Endothelial cell of umbilical vein (primary cell): ENCODE results near the gene RAP1GDS1. TPM values are rescaled to one million over a fixed set of nuclear protein-coding genes. Genes with fewer than 3 reads are reported as not detected.

Experiments used
- BruUV-seq: library from RNA; stranded (reverse); fragments of 400-500 nt; replicated peaks from 2 replicates; lab custom pipeline; 2021; lab: Mats Ljungman, UMichigan
- CTCF ChIA-PET: fragments of 300-600, 350-600 bp; sonication (Branson Sonifier 250); formaldehyde crosslinking; loops from one replicate; lab custom pipeline; 2021; ENCODE audit warnings: antibody characterized with exemption, inconsistent platforms; lab: Charles Lee
- POLR2A ChIA-PET: fragments of 300-600, 350-600 bp; sonication (Branson Sonifier 250); formaldehyde crosslinking; loops from one replicate; lab custom pipeline; 2021; ENCODE audit warnings: antibody characterized with exemption, inconsistent platforms; lab: Charles Lee
- DNase-seq: peaks from one replicate; pipeline ENCODE4 v3.0.0-alpha.2; 2011; ENCODE audit warnings: low read depth, low spot score
- FAIRE-seq: peaks from 2 replicates; lab custom pipeline; 2011; peaks lifted over from hg19 to GRCh38; lab: Jason Lieb, UNC
- H2AFZ ChIP-seq: 2 replicates; pipeline ENCODE4 v1.6.0; 2012; ENCODE audit warnings: low read depth, low read length, control low read depth, inconsistent platforms
- H3K27ac ChIP-seq: 2 replicates; pipeline ENCODE4 v1.5.1; 2011; ENCODE audit warnings: low read depth, mild to moderate bottlenecking, control low read depth, low read length, moderate library complexity; ENCODE audit not compliant: insufficient read depth
- H3K27me3 ChIP-seq, 2 experiments: 2 replicates each; pipeline versions ENCODE4 v1.6.0 to v1.6.1; 2011; ENCODE audit warnings: low read length in 2 of 2, mixed read lengths in 1 of 2; ENCODE audit not compliant: control insufficient read depth in 2 of 2, insufficient read depth in 2 of 2
- H3K36me3 ChIP-seq, 2 experiments: 2 replicates in 1 of 2; 3 replicates in 1 of 2; pipeline ENCODE4 v1.5.1; 2011; ENCODE audit warnings: low read length in 2 of 2, mild to moderate bottlenecking in 1 of 2, moderate library complexity in 1 of 2; ENCODE audit not compliant: control insufficient read depth in 2 of 2, insufficient read depth in 2 of 2; ENCODE audit errors: extremely low read depth in 1 of 2
- H3K4me1 ChIP-seq: 3 replicates; pipeline ENCODE4 v1.5.1; 2011; ENCODE audit warnings: mild to moderate bottlenecking, low read length; ENCODE audit not compliant: control insufficient read depth, insufficient read depth; ENCODE audit errors: extremely low read depth
- H3K4me2 ChIP-seq: 2 replicates; pipeline ENCODE4 v1.6.1; 2011; ENCODE audit warnings: low read length, control low read depth, mixed read lengths; ENCODE audit not compliant: insufficient read depth
- H3K4me3 ChIP-seq, 3 experiments: fragments of 200-600 bp in 1 of 3; sonication (generic), shearing (Covaris generic) in 1 of 3; replicated peaks in 1 of 3; 2 replicates each; pipeline ENCODE4 v1.5.1; 2011 to 2016; ENCODE audit warnings: control low read depth in 3 of 3, low read length in 3 of 3, mild to moderate bottlenecking in 2 of 3, inconsistent platforms in 1 of 3, low read depth in 1 of 3, moderate library complexity in 1 of 3; ENCODE audit not compliant: insufficient read depth in 1 of 3
- H3K79me2 ChIP-seq: 2 replicates; pipeline ENCODE4 v1.6.0; 2012; ENCODE audit warnings: low read length, inconsistent platforms; ENCODE audit not compliant: control insufficient read depth, insufficient read depth
- H3K9ac ChIP-seq: replicated peaks from 2 replicates; pipeline ENCODE3; 2011; ENCODE audit warnings: low read length, control low read depth; ENCODE audit not compliant: insufficient read depth; ENCODE audit errors: extremely low read depth
- H3K9me1 ChIP-seq: replicated peaks from 3 replicates; pipeline ENCODE4 v1.6.0; 2011; ENCODE audit warnings: mild to moderate bottlenecking, low read length; ENCODE audit not compliant: control insufficient read depth, insufficient read depth; ENCODE audit errors: extremely low read depth
- H3K9me3 ChIP-seq: replicated peaks from 2 replicates; pipeline ENCODE4 v1.5.1; 2012; ENCODE audit warnings: low read length, inconsistent platforms; ENCODE audit not compliant: control insufficient read depth, insufficient read depth
- H4K20me1 ChIP-seq: replicated peaks from 2 replicates; pipeline ENCODE3; 2011; ENCODE audit warnings: mild to moderate bottlenecking, low read length; ENCODE audit not compliant: control insufficient read depth, insufficient read depth; ENCODE audit errors: extremely low read depth
- EZH2 ChIP-seq: IDR thresholded peaks from 2 replicates; pipeline ENCODE4 v1.6.1; 2012; ENCODE audit warnings: borderline replicate concordance, low read depth, mild to moderate bottlenecking, moderate library complexity, low read length, inconsistent platforms; ENCODE audit not compliant: severe bottlenecking
- FOS ChIP-seq: IDR thresholded peaks from 2 replicates; pipeline ENCODE4 v1.6.1; 2011; ENCODE audit warnings: mild to moderate bottlenecking, low read length, moderate library complexity, borderline replicate concordance; ENCODE audit not compliant: insufficient read depth
- JUN ChIP-seq: IDR thresholded peaks from 2 replicates; pipeline ENCODE4 v1.6.1; 2011; ENCODE audit warnings: borderline replicate concordance, low read depth; ENCODE audit not compliant: insufficient read length, insufficient read depth
- MAX ChIP-seq: IDR thresholded peaks from 2 replicates; pipeline ENCODE4 v1.6.1; 2011; ENCODE audit not compliant: insufficient read depth, insufficient read length
- POLR2A ChIP-seq: IDR thresholded peaks from 2 replicates; pipeline ENCODE4 v1.6.1; 2012; ENCODE audit warnings: low read depth, mild to moderate bottlenecking, control low read depth, low read length
- POLR2AphosphoS5 ChIP-seq: IDR thresholded peaks from 2 replicates; pipeline ENCODE4 v1.6.1; 2012; ENCODE audit warnings: low read depth, mild to moderate bottlenecking, control low read depth, low read length, moderate library complexity; ENCODE audit not compliant: insufficient read depth
- dilution Hi-C: fragments of 300-500 bp; cut with MboI; formaldehyde crosslinking; loops from one replicate; pipeline ENCODE4 v1.15.0; 2019; ENCODE audit warnings: low sequenced_read_pairs; ENCODE audit not compliant: extremely low pct_ligation_motif_present
- intact Hi-C: fragments of 100-400 bp; cut with micrococcal nuclease; formaldehyde crosslinking; loops from one replicate; pipeline ENCODE4 v1.10.0; 2022
- polyA plus RNA-seq, 4 experiments: library from polyadenylated mRNA; depleted of rRNA in 3 of 4; stranded (reverse) in 3 of 4; unstranded in 1 of 4; fragments of >200 nt; gene quantifications; 2 replicates each; pipeline versions ENCODE4 v1.2.1 to v1.2.3, GENCODE V29; 2011 to 2012; ENCODE audit warnings: missing spikeins in 1 of 4
- total RNA-seq: library from RNA; stranded (reverse); gene quantifications from 2 replicates; pipeline ENCODE4 v1.2.3, GENCODE V29; 2021

RAP1GDS1 gene
- total and polyA plus RNA-seq, 2 donors (not counting 3 experiments of a cell fraction or from before 2014, with no cell fraction given): 17.6 to 52.8 TPM

GRCh38 chr4:98289375-98289774, 28.2 kb downstream of the RAP1GDS1 start:
- H4K20me1 ChIP-seq: peaks cover 5% of the 10 kb centered on the region
- H3K9me3 ChIP-seq: no peaks in the 10 kb centered on the region
- TF ChIP-seq POLR2A: no peak
- no peak for TF ChIP-seq POLR2AphosphoS5
- no peak for TF ChIP-seq EZH2
- TF ChIP-seq MAX: no peak
- TF ChIP-seq JUN: no peak
- TF ChIP-seq FOS: no peak
- FAIRE-seq (no peak), DNase-seq (no peak)
- H2AFZ ChIP-seq: no peak overlapping the region
- ChIA-PET POLR2A (interaction anchor here (0.7 kb wide), 2 partner anchors 129 to 519 kb away, joined by 3 to 14 read pairs; no protein-coding TSS in a partner anchor), CTCF (interaction anchor here (1.8 kb wide), 1 partner anchor 28 kb away, joined by 5 read pairs; the partner anchor contains the start of gene RAP1GDS1)
- peaks cover 0 to 2% of the 10 kb centered on the region in 2 experiments for H3K36me3 ChIP-seq
- H3K27me3 ChIP-seq: no peaks in the 10 kb centered on the region
- no peak overlapping the region for H3K27ac ChIP-seq
- no peaks in the 10 kb centered on the region for H3K4me1 ChIP-seq
- H3K4me2 ChIP-seq: no peak overlapping the region
- dilution Hi-C loops (no loop called here), intact Hi-C loops (no loop called here)
- H3K9me1 ChIP-seq: no peaks in the 10 kb centered on the region
- H3K79me2 ChIP-seq: peaks cover 70% of the 10 kb centered on the region
- no peak overlapping the region for H3K4me3 ChIP-seq
- no TSS peak for BruUV-seq
- no peak overlapping the region for H3K9ac ChIP-seq

GRCh38 chr4:98290511-98290910, 29.3 kb downstream of the RAP1GDS1 start:
- H3K27ac ChIP-seq: no peak overlapping the region
- H3K4me1 ChIP-seq: no peaks in the 10 kb centered on the region
- FAIRE-seq: no peak
- H3K4me3 ChIP-seq: no peak overlapping the region
- no peak overlapping the region for H2AFZ ChIP-seq
- H3K4me2 ChIP-seq: no peak overlapping the region
- ChIA-PET CTCF (interaction anchor here (1.1 to 1.8 kb wide), 2 partner anchors 29 to 48 kb away, joined by 3 to 5 read pairs; partner anchors contain the start of gene RAP1GDS1), POLR2A (no interaction called here)
- H3K36me3 ChIP-seq: peaks cover 0 to 5% of the 10 kb centered on the region in 2 experiments
- no peak overlapping the region for H3K9ac ChIP-seq
- no peaks in the 10 kb centered on the region for H3K27me3 ChIP-seq
- DNase-seq: no peak
- TF ChIP-seq FOS (no peak), JUN (no peak), EZH2 (no peak)
- H3K9me1 ChIP-seq: no peaks in the 10 kb centered on the region
- BruUV-seq: no TSS peak
- H4K20me1 ChIP-seq: peaks cover 5% of the 10 kb centered on the region
- dilution Hi-C loops (no loop called here), intact Hi-C loops (no loop called here)
- H3K9me3 ChIP-seq: no peaks in the 10 kb centered on the region
- peaks cover 64% of the 10 kb centered on the region for H3K79me2 ChIP-seq
